Stimulated activated memory B cell treated with anti-CD40 and anti-IgM and Interleukin-4, amounts not matched to agents 10 μg/mL and 1 μg/mL and 100 μg/mL, for 72 hours (primary cell): Measurements from ENCODE around the gene CFAP210.
A peak's percentile ranks its signal among the peaks of the same experiment; 100 is the strongest.

ENCODE experiments used
- ATAC-seq: fragments of 150-1000 bp; cut with Tn5 transposase; 2 replicates; pipeline ENCODE4 v1.10.0; 2021
- H3K27ac Mint-ChIP-seq: one replicate; pipeline ENCODE4 v1.8.0; 2022; ENCODE audit warnings: mild to moderate bottlenecking, mixed read lengths
- H3K27me3 Mint-ChIP-seq: one replicate; pipeline ENCODE4 v1.8.0; 2022; ENCODE audit warnings: mixed read lengths
- H3K36me3 Mint-ChIP-seq: one replicate; pipeline ENCODE4 v1.8.0; 2022; ENCODE audit warnings: mixed read lengths
- H3K4me1 Mint-ChIP-seq: one replicate; pipeline ENCODE4 v1.8.0; 2022; ENCODE audit warnings: mixed read lengths
- H3K4me3 Mint-ChIP-seq: one replicate; pipeline ENCODE4 v1.8.0; 2022; ENCODE audit warnings: mild to moderate bottlenecking, moderate library complexity, mixed read lengths
- H3K9me3 Mint-ChIP-seq: one replicate; pipeline ENCODE4 v1.8.0; 2022; ENCODE audit warnings: mixed read lengths

Gene CFAP210, protein sequence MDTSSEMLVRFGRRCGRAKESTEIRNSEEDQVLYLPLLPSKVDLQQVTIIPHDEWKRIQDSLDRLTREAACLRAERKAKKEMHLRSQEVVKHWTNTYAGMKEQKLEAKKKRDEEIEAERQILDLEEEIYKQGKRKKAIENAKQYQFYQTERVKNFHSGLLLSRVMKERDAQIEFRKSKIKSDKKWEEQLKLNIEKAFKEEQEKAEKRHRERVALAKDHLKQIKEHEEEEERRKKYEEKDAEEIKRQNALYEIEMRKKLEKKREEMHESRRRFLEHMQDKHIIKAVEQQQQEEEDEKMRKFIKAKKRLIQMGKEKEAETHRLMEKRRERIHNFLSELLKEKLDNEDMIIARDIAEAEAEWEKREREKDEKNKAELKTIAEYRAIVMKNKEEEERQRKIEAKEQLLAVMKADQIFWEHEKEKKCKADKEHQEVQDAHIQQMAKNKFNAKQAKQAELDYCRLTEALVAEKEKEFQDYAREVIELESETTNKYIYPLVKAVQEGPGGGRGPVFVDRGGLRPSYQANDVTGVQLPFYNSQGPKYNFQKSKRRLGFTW

DNA sequence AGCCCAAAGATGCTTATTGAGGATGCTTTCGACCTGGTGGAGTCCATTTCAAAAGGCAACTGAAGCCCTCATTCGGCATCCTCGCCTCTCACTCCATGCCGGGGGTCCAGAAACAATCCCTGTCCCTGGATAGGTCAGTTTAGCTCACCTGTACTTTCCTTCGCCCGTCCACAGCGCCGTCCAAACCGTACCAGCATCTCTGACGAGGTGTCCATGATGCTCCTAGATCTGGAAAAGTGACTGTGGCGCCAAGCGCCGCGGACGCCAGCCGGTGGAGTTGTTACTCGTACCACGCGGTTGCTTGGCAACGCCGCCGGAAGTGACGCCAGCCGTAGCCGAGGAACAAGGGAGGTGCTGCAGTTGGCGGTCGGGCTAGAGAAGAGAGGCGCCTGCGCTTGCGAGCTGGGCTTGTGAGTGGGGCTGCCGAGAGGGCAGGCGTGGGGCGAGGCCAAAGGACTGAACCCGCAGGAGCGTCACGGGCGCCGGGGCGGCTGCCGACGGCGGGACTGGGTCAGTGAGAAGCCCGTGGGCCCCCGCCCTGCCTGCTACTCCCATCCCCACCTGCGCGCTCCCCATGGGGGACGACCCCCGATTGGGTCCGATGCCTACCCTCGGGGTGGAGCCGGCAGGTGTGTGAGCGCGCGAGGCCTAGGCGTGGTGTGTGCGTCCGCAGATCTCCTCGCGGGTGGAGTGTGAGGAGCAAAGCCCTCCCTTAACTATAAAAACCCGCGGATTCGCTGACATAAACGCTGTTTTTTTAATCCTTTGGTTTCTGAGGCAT is at the start of gene CFAP210, which contains the start of gene PHOSPHO2:
Gene CFAP210, minus strand, starts transcription at position 293 of the 781 bp plus-strand sequence. Its CDS starts 78 bp downstream, at position 215.
Gene PHOSPHO2, plus strand, starts transcription at position 357 of the 781 bp plus-strand sequence. CDS start 6,503 bp downstream, outside the sequence.
- Mint-ChIP-seq H3K9me3 (peaks cover 9% of the 10 kb centered on the region), H3K4me1 (peaks cover 11% of the 10 kb centered on the region), H3K4me3 (peak within 1 kb of the TSS; percentile 90), H3K36me3 (peaks cover 23% of the 10 kb centered on the region), H3K27ac (peak within 1 kb of the TSS; percentile 85), H3K27me3 (peaks cover 20% of the 10 kb centered on the region)
- ATAC-seq = peak; percentile 100

DNA sequence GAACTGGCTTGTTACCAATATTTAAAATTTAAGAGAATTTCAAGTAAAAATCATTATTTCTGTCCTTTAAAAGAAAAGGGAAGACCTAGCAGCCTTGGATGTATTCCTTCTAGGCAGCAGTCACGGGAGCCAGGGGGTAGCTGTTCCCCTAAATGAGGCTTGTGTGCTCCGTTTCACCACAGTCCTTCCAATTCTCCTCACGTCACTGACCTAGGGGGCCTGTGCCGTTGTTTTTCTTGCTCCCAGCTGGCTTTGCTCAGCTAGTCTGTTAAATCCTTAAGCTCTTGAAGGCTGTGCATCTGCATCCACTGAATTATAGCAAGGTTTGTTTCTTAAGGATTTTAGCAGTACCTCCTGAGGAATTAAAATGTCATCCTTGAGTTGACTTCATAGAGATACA is 49.3 kb upstream of the CFAP210 start:
- Mint-ChIP-seq H3K9me3 (no peaks in the 10 kb centered on the region), H3K27ac (no peak overlapping the region), H3K4me1 (no peaks in the 10 kb centered on the region), H3K4me3 (no peak overlapping the region), H3K36me3 (peaks cover 7% of the 10 kb centered on the region), H3K27me3 (peaks cover 9% of the 10 kb centered on the region)
- no peak for ATAC-seq

DNA sequence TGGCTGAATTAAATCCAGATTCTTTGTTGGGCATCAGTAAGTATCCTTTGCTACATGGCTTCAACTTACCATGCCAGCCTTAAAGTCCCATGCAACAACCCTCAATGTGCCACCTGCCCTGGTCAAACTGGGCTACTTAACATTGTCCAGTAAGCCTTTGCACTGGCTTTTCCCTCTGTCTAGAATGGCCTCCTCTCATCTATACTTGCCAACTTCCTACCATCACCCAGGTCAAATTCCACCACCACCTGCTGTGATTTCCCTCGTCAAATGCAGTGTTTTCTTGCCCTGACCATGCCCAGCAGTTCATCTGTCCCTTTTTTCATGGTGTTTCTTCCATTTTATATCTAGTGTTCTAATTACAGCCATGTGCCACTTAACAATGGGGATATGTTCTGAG is 45.1 kb upstream of the CFAP210 start:
- no peak for ATAC-seq
- no peak overlapping the region for H3K27ac Mint-ChIP-seq
- H3K27me3 Mint-ChIP-seq = peaks cover 31% of the 10 kb centered on the region
- peaks cover 5% of the 10 kb centered on the region for H3K36me3 Mint-ChIP-seq
- H3K9me3 Mint-ChIP-seq = no peaks in the 10 kb centered on the region
- no peaks in the 10 kb centered on the region for H3K4me1 Mint-ChIP-seq
- no peak overlapping the region for H3K4me3 Mint-ChIP-seq

DNA sequence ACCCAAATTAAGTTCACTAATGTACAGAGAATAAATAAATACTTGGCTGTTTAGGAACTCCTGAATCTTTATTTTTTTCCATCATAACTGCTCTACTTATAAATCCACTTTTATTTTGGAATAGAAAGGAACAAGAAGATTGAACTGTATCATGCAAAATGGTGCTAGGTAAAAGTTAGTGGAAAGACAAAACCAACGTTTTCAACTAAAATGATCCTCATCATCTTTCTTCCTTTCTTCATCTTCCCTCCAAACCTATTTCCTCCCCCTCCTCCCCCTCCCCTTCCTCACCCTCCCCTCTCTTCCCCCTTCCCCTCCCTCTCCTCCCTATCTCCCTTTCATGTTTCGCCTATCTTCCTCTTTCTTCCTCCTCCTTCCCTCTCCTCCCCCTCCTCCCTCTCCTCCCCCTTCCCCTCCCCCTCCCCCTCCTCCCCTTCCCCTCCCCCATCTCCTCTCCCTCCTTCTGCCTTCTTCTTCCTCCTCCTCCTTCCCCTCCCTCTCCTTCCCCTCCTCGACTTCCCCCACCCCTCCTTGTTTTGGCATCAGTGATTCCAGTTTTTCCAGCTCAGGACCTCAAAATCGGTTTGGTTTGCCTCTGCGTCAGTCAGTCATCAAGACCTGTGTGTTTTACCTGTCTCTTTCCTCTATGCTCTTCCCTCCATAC is 44.5 kb upstream of the CFAP210 start:
- no peak overlapping the region for H3K4me3 Mint-ChIP-seq
- no peak overlapping the region for H3K27ac Mint-ChIP-seq
- H3K4me1 Mint-ChIP-seq = peaks cover 2% of the 10 kb centered on the region
- no peak for ATAC-seq
- H3K36me3 Mint-ChIP-seq = no peaks in the 10 kb centered on the region
- H3K27me3 Mint-ChIP-seq = peaks cover 33% of the 10 kb centered on the region
- no peaks in the 10 kb centered on the region for H3K9me3 Mint-ChIP-seq

DNA sequence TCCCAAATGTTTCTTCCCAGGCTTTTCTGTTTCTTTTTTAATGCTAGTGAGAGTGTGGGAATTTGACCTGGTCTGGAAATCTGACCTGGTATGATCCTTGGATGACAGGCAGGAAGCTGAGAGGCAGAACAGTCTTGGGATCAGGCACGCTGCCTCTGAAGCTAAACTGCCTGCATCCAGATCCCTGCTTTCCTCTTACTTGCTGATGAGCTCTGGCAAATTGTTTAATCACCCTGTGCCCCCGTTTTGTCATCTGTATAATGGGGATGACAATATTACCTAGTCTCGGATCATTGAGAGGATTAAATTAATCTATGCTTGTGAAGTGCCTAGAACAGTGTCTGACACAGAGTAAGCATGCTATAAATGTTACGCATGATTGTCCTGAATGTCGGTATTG is 42.7 kb upstream of the CFAP210 start:
- peaks cover 20% of the 10 kb centered on the region for H3K4me1 Mint-ChIP-seq
- no peak overlapping the region for H3K27ac Mint-ChIP-seq
- no peaks in the 10 kb centered on the region for H3K36me3 Mint-ChIP-seq
- ATAC-seq = no peak
- no peaks in the 10 kb centered on the region for H3K9me3 Mint-ChIP-seq
- H3K27me3 Mint-ChIP-seq = peaks cover 40% of the 10 kb centered on the region
- no peak overlapping the region for H3K4me3 Mint-ChIP-seq

DNA sequence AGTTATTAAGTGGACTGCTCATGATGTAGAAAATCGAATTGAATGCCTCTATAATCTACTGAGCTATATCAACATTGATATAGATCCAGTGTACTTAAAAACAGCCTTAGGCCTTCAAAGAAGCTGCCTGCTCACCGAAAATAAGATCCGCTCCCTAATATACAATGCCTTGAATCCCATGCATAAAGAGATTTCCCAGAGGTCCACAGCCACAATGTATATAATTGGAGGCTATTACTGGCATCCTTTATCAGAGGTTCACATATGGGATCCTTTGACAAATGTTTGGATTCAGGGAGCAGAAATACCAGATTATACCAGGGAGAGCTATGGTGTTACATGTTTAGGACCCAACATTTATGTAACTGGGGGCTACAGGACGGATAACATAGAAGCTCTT is 41.4 kb upstream of the CFAP210 start:
- H3K9me3 Mint-ChIP-seq = no peaks in the 10 kb centered on the region
- H3K27ac Mint-ChIP-seq = no peak overlapping the region
- H3K4me3 Mint-ChIP-seq = no peak overlapping the region
- H3K27me3 Mint-ChIP-seq = peaks cover 40% of the 10 kb centered on the region
- ATAC-seq = no peak
- peaks cover 20% of the 10 kb centered on the region for H3K4me1 Mint-ChIP-seq
- no peaks in the 10 kb centered on the region for H3K36me3 Mint-ChIP-seq

DNA sequence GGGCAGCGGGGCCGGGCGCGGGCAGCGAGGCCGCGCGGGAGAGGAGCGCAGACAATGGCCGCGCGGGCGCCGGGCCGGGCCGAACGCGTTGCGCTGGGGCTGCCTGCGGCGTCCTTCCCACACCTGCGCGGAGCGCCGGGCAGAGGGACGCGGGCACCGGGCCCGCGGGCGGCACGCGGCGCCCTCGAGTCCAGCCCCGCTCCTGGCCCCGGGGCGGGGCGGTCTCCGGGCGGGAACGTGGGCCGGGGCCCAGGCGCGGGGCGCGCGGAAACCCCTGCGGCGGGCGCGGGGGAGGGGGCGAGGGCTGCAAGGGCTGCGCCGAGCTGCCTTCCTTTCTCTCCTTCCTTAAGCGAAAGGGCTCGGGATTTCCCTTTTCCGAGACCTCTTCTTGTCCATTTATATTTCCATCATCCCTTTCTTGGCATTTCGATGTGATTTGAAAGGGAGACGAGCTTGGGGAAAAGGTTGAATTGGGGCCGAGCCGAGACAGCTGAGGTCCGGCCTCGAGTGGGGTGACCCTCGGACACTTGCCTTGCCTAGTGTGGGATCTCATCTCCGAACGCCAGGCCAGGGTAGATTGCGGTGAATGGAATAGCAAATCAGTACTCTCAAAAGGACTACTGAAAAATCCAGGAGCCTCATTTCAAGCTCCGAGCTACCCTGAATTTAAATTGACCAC is 40.1 kb upstream of the CFAP210 start:
- ATAC-seq = peak; percentile 62
- peak overlapping the region; percentile 82 for H3K27ac Mint-ChIP-seq
- peaks cover 38% of the 10 kb centered on the region for H3K27me3 Mint-ChIP-seq

DNA sequence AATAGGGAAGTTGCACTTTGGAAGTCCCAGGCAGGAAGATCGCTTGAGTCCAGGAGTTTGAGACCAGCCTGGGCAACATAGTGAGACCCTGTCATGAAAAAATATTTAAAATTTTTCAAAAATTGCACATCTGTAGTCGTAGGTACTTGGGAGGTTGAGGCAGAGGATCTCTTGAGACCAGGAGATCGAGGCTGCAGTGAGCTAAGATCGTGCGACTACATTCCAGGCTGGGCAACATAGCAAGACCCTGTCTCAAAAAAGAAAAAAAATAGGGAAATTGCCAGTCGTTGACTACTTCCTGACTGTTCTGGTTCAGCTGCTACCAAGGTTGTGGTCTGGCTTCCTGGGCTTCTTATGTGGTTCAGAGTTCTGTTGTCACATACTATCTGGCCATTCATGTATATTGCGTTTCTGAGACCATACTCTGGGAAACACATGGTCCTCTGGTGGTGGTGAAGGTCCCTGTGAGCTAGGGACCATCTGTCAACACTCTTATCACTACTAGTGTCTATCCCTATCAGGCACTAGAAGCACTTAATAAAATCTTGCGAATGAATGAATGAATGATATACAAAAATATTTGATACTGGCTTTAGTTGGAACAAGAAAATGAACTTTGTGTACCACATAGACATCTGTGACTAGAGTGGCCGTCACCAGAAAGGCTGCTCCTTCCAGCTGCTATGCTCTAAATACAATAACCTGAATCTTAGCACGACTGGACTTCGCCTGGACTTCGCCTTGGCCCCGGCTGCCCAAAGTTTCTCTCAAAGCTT is 38.6 kb upstream of the CFAP210 start:
- Mint-ChIP-seq H3K27me3 (peaks cover 31% of the 10 kb centered on the region), H3K27ac (peak overlapping the region; percentile 82)

More for the DNA sequence above, 40.1 kb upstream of the CFAP210 start:
- H3K4me1 Mint-ChIP-seq = peaks cover 20% of the 10 kb centered on the region
- peak overlapping the region; percentile 75 for H3K4me3 Mint-ChIP-seq
- no peaks in the 10 kb centered on the region for H3K36me3 Mint-ChIP-seq
- H3K9me3 Mint-ChIP-seq = no peaks in the 10 kb centered on the region

DNA sequence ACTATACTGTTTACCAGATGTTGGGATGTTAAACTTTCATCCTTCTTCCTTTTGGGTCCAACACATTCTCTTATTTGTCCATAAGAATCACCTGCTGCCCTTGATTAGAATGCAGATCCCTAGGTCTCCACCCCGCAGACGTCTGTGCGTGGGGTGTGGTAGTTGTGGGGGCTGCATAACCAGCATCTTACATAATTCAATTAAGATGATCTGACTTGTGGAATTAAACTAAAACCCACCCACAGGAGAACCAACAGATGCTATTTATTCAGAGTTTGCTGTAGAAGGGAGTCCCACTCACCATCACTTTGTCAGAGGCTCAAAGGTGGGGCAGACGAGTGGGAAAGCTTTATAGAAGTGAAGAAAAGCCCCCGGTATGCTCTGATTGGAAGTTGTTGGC is 37.9 kb upstream of the CFAP210 start:
- H3K27me3 Mint-ChIP-seq = peaks cover 28% of the 10 kb centered on the region
- no peaks in the 10 kb centered on the region for H3K9me3 Mint-ChIP-seq
- ATAC-seq = no peak
- no peaks in the 10 kb centered on the region for H3K36me3 Mint-ChIP-seq
- peaks cover 20% of the 10 kb centered on the region for H3K4me1 Mint-ChIP-seq
- H3K4me3 Mint-ChIP-seq = no peak overlapping the region
- no peak overlapping the region for H3K27ac Mint-ChIP-seq

More for the DNA sequence above, 38.6 kb upstream of the CFAP210 start:
- Mint-ChIP-seq H3K4me3 (peak overlapping the region; percentile 93), H3K36me3 (no peaks in the 10 kb centered on the region), H3K9me3 (no peaks in the 10 kb centered on the region), H3K4me1 (peaks cover 20% of the 10 kb centered on the region)
- ATAC-seq = no peak

DNA sequence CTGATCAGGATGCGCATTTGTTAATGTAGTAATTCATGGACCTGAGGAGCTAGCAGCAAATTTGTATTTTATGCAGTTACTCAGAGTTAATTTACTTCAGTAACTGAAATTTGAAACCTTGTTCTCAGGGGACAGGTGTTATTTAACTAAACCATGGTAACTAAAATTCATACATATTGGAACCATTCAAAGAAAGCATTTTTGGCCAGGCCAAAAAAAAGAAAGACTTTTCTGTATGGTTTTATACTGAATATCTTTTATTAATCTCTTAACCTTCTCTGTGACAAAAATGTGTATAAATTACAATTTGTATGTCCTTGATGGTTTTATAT is 35.0 kb upstream of the CFAP210 start:
- Mint-ChIP-seq H3K27ac (no peak overlapping the region), H3K36me3 (no peaks in the 10 kb centered on the region), H3K27me3 (peaks cover 10% of the 10 kb centered on the region), H3K4me1 (peaks cover 20% of the 10 kb centered on the region), H3K9me3 (no peaks in the 10 kb centered on the region), H3K4me3 (no peak overlapping the region)
- no peak for ATAC-seq

DNA sequence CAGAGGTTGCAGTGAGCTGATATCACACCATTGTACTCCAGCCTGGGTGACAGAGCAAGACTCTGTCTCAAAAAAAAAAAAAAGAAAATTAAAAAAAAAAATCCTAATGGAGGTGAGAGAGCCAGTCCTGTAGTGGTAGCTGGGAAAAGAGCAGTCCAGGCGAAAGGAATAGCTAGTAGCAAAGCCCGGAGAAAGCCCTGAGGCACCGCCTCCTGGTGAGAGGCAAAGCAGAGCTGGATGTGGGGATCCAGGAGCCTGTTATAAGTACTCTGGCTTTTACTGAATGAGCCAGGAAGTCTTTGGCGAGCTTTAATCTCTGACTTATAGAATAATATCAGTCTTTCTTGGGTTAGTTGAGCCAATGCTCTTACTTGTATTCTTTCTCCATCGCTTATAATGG is 32.9 kb upstream of the CFAP210 start:
- Mint-ChIP-seq H3K4me1 (peaks cover 2% of the 10 kb centered on the region), H3K27ac (no peak overlapping the region), H3K36me3 (peaks cover 5% of the 10 kb centered on the region), H3K4me3 (no peak overlapping the region), H3K9me3 (no peaks in the 10 kb centered on the region), H3K27me3 (peaks cover 9% of the 10 kb centered on the region)
- no peak for ATAC-seq

DNA sequence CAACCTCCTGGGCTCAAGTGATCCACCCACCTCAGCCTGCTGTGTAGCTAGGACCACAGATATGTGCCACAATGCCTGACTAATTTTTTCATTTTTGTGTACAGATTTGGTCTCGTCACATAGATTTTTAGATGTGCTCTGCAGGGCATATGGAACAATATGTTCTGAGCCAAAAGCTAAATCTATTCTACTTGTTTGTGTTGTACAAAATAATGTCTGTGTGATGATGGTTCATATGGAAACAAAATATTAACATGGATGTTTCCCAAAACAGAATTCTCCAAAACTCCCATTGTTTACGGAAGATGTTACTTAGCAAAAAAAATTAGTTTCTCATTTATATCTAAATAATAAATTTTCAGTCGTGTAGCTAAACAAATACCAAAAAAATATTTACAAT is 26.8 kb upstream of the CFAP210 start:
- H3K27ac Mint-ChIP-seq = no peak overlapping the region

DNA sequence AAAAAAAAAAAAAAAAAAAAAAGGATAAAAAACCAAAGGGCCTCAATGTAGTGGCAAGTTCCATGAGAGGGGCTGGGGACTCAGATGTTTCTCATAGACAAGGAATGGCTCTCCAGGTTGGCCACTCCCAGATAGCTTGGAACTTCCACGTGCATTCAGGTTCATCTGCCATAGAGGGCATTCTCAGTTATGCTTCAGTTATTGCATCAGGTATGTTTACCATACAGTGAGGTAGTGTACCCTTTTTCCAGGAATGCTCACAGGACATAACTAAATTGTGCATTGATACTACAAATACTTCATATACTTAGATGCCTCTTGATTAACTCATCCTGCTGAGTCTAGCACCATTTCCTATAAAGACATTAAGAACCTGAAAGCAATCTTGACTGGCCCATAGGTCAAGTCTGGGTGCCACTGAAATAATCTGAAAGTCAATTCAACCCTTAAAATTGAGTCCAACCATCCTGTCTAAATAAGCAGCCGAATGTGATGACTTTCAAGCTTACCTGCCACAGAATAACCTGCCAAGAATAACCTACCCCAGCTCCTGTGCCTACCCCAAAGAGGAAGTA is 24.8 kb upstream of the CFAP210 start:
- Mint-ChIP-seq H3K4me3 (no peak overlapping the region), H3K9me3 (no peaks in the 10 kb centered on the region), H3K36me3 (peaks cover 5% of the 10 kb centered on the region), H3K27me3 (peaks cover 6% of the 10 kb centered on the region), H3K4me1 (no peaks in the 10 kb centered on the region), H3K27ac (no peak overlapping the region)
- no peak for ATAC-seq

More for the DNA sequence above, 26.8 kb upstream of the CFAP210 start:
- H3K9me3 Mint-ChIP-seq = no peaks in the 10 kb centered on the region
- no peak for ATAC-seq
- H3K4me3 Mint-ChIP-seq = no peak overlapping the region
- H3K36me3 Mint-ChIP-seq = peaks cover 5% of the 10 kb centered on the region
- peaks cover 9% of the 10 kb centered on the region for H3K27me3 Mint-ChIP-seq
- no peaks in the 10 kb centered on the region for H3K4me1 Mint-ChIP-seq

DNA sequence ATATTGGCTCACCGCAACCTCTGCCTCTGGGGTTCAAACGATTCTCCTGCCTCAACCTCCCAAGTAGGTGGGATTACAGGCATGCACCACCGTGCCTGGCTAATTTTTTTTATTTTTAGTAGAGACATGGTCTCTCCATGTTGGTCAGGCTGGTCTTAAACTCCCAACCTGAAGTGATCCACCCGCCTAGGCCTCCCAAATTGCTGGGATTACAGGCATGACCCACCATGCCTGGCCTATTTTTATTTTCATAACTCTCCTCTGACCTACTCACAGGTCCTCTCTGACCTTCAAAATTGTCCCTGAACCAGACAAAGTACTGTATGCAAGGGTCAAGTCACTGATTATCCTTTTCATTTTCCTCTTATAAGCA is 23.5 kb upstream of the CFAP210 start:
- no peak for ATAC-seq
- Mint-ChIP-seq H3K27ac (no peak overlapping the region), H3K27me3 (no peaks in the 10 kb centered on the region)

More for the DNA sequence above, 23.5 kb upstream of the CFAP210 start:
- H3K4me3 Mint-ChIP-seq = no peak overlapping the region
- H3K4me1 Mint-ChIP-seq = no peaks in the 10 kb centered on the region
- H3K9me3 Mint-ChIP-seq = no peaks in the 10 kb centered on the region
- no peaks in the 10 kb centered on the region for H3K36me3 Mint-ChIP-seq
